Measurements from ENCODE around the gene TMPRSS11A.

The TMPRSS11A gene

GRCh38 chr4:67880866-67881610 lies 82.3 kb downstream of the TMPRSS11A start:
- Histone ChIP-seq H3K9me3 (ENCODE audit: control insufficient read depth in 5 of 5, low read length in 5 of 5) (no peaks in the 10 kb centered on the region), H3K4me1 (ENCODE audit: control insufficient read depth in 5 of 5, insufficient read depth in 5 of 5, low read length in 5 of 5) (peaks cover 0 to 4% (median 0%) of the 10 kb centered on the region in 5 donors), H3K36me3 (ENCODE audit: control insufficient read depth in 5 of 5, insufficient read depth in 5 of 5, low read length in 5 of 5) (no peaks in the 10 kb centered on the region), H3K9ac (ENCODE audit: low read length in 5 of 5) (no peak overlapping the region), H3K27ac (ENCODE audit: low read depth, low read length) (no peak overlapping the region), H3K27me3 (ENCODE audit: control insufficient read depth in 5 of 5, insufficient read depth in 4 of 5, low read length in 5 of 5) (no peaks in the 10 kb centered on the region), H3K4me3 (ENCODE audit: low read depth in 1 of 5, low read length in 5 of 5) (no peak overlapping the region)

DNA sequence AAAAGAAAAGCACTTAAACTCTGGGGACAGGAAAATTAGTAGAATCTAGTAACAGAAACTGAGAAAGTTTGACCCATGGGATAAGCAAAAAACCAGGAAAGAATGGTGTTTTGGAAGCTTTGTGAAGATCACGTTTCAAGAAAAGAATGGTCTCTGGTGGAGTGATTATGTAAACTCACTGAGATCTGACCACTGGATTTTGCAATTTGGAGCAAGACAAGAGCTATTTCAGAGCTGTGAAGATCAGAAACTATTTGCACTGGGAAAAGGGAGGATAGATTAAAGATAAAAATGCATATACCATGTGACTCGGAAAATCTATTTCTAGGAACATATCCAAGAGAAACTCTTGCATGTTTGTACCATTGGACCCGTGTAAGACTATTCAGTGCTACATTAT lies 83.8 kb downstream of the TMPRSS11A start:
- peaks cover 0 to 11% (median 5%) of the 10 kb centered on the region in 5 donors for H3K4me1 ChIP-seq (ENCODE audit: control insufficient read depth in 5 of 5, insufficient read depth in 5 of 5, low read length in 5 of 5)
- H3K27ac ChIP-seq (ENCODE audit: low read depth, low read length): no peak overlapping the region
- H3K27me3 ChIP-seq (ENCODE audit: control insufficient read depth in 5 of 5, insufficient read depth in 4 of 5, low read length in 5 of 5): no peaks in the 10 kb centered on the region
- H3K4me3 ChIP-seq (ENCODE audit: low read depth in 1 of 5, low read length in 5 of 5): no peak overlapping the region
- no peaks in the 10 kb centered on the region for H3K36me3 ChIP-seq (ENCODE audit: control insufficient read depth in 5 of 5, insufficient read depth in 5 of 5, low read length in 5 of 5)
- H3K9ac ChIP-seq (ENCODE audit: low read length in 5 of 5): no peak overlapping the region
- no peaks in the 10 kb centered on the region for H3K9me3 ChIP-seq (ENCODE audit: control insufficient read depth in 5 of 5, low read length in 5 of 5)

GRCh38 chr4:67877086-67877485 lies 86.2 kb downstream of the TMPRSS11A start:
- Histone ChIP-seq H3K9ac (ENCODE audit: low read length in 5 of 5) (no peak overlapping the region), H3K9me3 (ENCODE audit: control insufficient read depth in 5 of 5, low read length in 5 of 5) (no peaks in the 10 kb centered on the region), H3K27ac (ENCODE audit: low read depth, low read length) (no peak overlapping the region), H3K4me1 (ENCODE audit: control insufficient read depth in 5 of 5, insufficient read depth in 5 of 5, low read length in 5 of 5) (peaks cover 0 to 22% (median 5%) of the 10 kb centered on the region in 5 donors), H3K36me3 (ENCODE audit: control insufficient read depth in 5 of 5, insufficient read depth in 5 of 5, low read length in 5 of 5) (no peaks in the 10 kb centered on the region), H3K27me3 (ENCODE audit: control insufficient read depth in 5 of 5, insufficient read depth in 4 of 5, low read length in 5 of 5) (no peaks in the 10 kb centered on the region), H3K4me3 (ENCODE audit: low read depth in 1 of 5, low read length in 5 of 5) (no peak overlapping the region)

- H3K36me3 ChIP-seq (ENCODE audit: control insufficient read depth in 5 of 5, insufficient read depth in 5 of 5, low read length in 5 of 5): no peaks in the 10 kb centered on the region
- H3K27me3 ChIP-seq (ENCODE audit: control insufficient read depth in 5 of 5, insufficient read depth in 4 of 5, low read length in 5 of 5): no peaks in the 10 kb centered on the region
- H3K9ac ChIP-seq (ENCODE audit: low read length in 5 of 5): peak overlapping the region in 1 of 5 donors; percentile 1
- peaks cover 0 to 23% (median 5%) of the 10 kb centered on the region in 5 donors for H3K4me1 ChIP-seq (ENCODE audit: control insufficient read depth in 5 of 5, insufficient read depth in 5 of 5, low read length in 5 of 5)
- no peak overlapping the region for H3K4me3 ChIP-seq (ENCODE audit: low read depth in 1 of 5, low read length in 5 of 5)
- H3K27ac ChIP-seq (ENCODE audit: low read depth, low read length): peak overlapping the region; percentile 7
- no peaks in the 10 kb centered on the region for H3K9me3 ChIP-seq (ENCODE audit: control insufficient read depth in 5 of 5, low read length in 5 of 5)
These were observed 88.3 kb downstream of the TMPRSS11A start for GRCh38 chr4:67874986-67875385.

DNA sequence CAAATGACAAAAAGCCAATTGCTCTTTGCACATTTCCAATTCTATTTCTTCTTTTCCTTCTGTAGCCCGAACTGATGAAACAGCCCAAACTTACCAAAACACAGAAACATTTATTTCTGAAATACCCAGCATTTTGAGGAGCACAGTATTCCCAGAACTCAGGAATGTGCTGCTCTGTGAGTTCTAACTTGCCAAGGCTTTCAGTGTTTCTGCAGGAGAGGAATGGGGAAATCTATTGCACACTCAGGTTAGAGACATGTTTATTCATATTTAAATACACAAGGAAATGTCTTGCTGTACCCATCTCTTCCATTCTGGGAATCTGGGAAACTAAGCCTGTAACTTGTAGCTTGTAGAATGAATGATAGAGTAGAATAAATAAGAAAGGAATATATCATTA lies 90.2 kb downstream of the TMPRSS11A start:
- Histone ChIP-seq H3K36me3 (ENCODE audit: control insufficient read depth in 5 of 5, insufficient read depth in 5 of 5, low read length in 5 of 5) (no peaks in the 10 kb centered on the region), H3K9me3 (ENCODE audit: control insufficient read depth in 5 of 5, low read length in 5 of 5) (no peaks in the 10 kb centered on the region), H3K4me1 (ENCODE audit: control insufficient read depth in 5 of 5, insufficient read depth in 5 of 5, low read length in 5 of 5) (peaks cover 0 to 20% (median 5%) of the 10 kb centered on the region in 5 donors), H3K27me3 (ENCODE audit: control insufficient read depth in 5 of 5, insufficient read depth in 4 of 5, low read length in 5 of 5) (no peaks in the 10 kb centered on the region), H3K27ac (ENCODE audit: low read depth, low read length) (no peak overlapping the region), H3K4me3 (ENCODE audit: low read depth in 1 of 5, low read length in 5 of 5) (no peak overlapping the region), H3K9ac (ENCODE audit: low read length in 5 of 5) (no peak overlapping the region)

DNA sequence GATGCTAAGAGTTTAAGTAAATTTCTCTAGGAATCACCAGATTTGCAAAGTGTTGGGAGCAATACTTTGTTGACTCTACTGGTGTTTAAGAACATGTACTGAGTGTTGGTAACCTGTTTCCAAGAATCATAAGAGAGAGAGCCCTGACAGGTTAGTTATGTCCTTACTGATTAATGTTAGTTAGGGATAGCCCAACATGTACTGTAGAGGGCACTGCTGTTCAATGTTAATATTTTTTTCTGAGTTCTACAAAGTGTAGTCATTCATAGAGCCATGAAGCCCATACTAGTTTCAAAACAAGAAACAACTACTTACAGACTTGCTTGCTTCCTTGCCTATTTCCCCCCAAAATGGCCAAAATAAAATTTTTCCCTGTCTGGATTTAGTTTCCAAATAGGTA lies 91.4 kb downstream of the TMPRSS11A start:
- no peak overlapping the region for H3K27ac ChIP-seq (ENCODE audit: low read depth, low read length)
- no peaks in the 10 kb centered on the region for H3K36me3 ChIP-seq (ENCODE audit: control insufficient read depth in 5 of 5, insufficient read depth in 5 of 5, low read length in 5 of 5)
- H3K9me3 ChIP-seq (ENCODE audit: control insufficient read depth in 5 of 5, low read length in 5 of 5): no peaks in the 10 kb centered on the region
- no peak overlapping the region for H3K9ac ChIP-seq (ENCODE audit: low read length in 5 of 5)
- H3K27me3 ChIP-seq (ENCODE audit: control insufficient read depth in 5 of 5, insufficient read depth in 4 of 5, low read length in 5 of 5): no peaks in the 10 kb centered on the region
- peaks cover 0 to 20% (median 5%) of the 10 kb centered on the region in 5 donors for H3K4me1 ChIP-seq (ENCODE audit: control insufficient read depth in 5 of 5, insufficient read depth in 5 of 5, low read length in 5 of 5)
- no peak overlapping the region for H3K4me3 ChIP-seq (ENCODE audit: low read depth in 1 of 5, low read length in 5 of 5)

DNA sequence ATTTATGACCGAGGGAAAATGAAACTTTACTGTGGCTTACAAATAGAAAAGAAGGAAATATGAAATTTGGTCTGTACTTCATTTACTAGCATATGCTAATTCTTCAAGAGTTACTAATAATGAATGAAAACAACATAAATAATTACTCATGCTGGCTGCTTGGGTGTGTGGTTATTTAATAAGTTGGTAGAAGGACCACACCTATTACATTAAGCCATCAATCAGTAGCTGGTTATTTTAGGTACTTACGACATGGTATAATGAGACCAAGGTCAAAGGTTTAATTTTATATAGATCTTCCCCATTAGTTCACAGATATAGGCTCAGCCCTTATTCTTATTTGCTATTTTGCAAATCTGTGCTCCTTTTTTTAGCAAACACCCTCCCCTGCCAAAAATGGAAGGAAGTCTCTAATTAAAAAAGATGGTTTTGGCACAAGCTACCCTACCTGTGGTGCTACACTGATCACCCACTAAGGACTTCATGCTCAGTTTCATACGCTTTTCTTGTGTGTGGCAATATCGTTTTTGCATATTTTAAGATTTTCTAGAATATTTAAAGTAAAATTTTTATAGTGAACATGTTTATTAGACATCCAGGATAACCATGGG lies 93.6 kb downstream of the TMPRSS11A start:
- H3K36me3 ChIP-seq (ENCODE audit: control insufficient read depth in 5 of 5, insufficient read depth in 5 of 5, low read length in 5 of 5): no peaks in the 10 kb centered on the region
- H3K27ac ChIP-seq (ENCODE audit: low read depth, low read length): no peak overlapping the region
- no peak overlapping the region for H3K9ac ChIP-seq (ENCODE audit: low read length in 5 of 5)
- no peaks in the 10 kb centered on the region for H3K27me3 ChIP-seq (ENCODE audit: control insufficient read depth in 5 of 5, insufficient read depth in 4 of 5, low read length in 5 of 5)
- H3K9me3 ChIP-seq (ENCODE audit: control insufficient read depth in 5 of 5, low read length in 5 of 5): no peaks in the 10 kb centered on the region
- H3K4me1 ChIP-seq (ENCODE audit: control insufficient read depth in 5 of 5, insufficient read depth in 5 of 5, low read length in 5 of 5): peaks cover 0 to 12% (median 0%) of the 10 kb centered on the region in 5 donors
- H3K4me3 ChIP-seq (ENCODE audit: low read depth in 1 of 5, low read length in 5 of 5): no peak overlapping the region

- peaks cover 0 to 5% (median 0%) of the 10 kb centered on the region in 5 donors for H3K4me1 ChIP-seq (ENCODE audit: control insufficient read depth in 5 of 5, insufficient read depth in 5 of 5, low read length in 5 of 5)
- H3K9ac ChIP-seq (ENCODE audit: low read length in 5 of 5): no peak overlapping the region
These were observed 101.8 kb downstream of the TMPRSS11A start for GRCh38 chr4:67861513-67861912.

More at GRCh38 chr4:67861513-67861912, 101.8 kb downstream of the TMPRSS11A start:
- Histone ChIP-seq H3K36me3 (ENCODE audit: control insufficient read depth in 5 of 5, insufficient read depth in 5 of 5, low read length in 5 of 5) (no peaks in the 10 kb centered on the region), H3K9me3 (ENCODE audit: control insufficient read depth in 5 of 5, low read length in 5 of 5) (no peaks in the 10 kb centered on the region), H3K27me3 (ENCODE audit: control insufficient read depth in 5 of 5, insufficient read depth in 4 of 5, low read length in 5 of 5) (no peaks in the 10 kb centered on the region), H3K4me3 (ENCODE audit: low read depth in 1 of 5, low read length in 5 of 5) (peak overlapping the region in 1 of 5 donors; percentile 9), H3K27ac (ENCODE audit: low read depth, low read length) (no peak overlapping the region)

Measured in subcutaneous abdominal adipose tissue (tissue), 5 donors.